Measurements from ENCODE around the gene CD276. TPM values are rescaled to one million over a fixed set of nuclear protein-coding genes. Genes with fewer than 3 reads are reported as not detected.

CD276 gene
- total and polyA plus RNA-seq, 2 donors = 4.2 to 11.3 TPM

DNA sequence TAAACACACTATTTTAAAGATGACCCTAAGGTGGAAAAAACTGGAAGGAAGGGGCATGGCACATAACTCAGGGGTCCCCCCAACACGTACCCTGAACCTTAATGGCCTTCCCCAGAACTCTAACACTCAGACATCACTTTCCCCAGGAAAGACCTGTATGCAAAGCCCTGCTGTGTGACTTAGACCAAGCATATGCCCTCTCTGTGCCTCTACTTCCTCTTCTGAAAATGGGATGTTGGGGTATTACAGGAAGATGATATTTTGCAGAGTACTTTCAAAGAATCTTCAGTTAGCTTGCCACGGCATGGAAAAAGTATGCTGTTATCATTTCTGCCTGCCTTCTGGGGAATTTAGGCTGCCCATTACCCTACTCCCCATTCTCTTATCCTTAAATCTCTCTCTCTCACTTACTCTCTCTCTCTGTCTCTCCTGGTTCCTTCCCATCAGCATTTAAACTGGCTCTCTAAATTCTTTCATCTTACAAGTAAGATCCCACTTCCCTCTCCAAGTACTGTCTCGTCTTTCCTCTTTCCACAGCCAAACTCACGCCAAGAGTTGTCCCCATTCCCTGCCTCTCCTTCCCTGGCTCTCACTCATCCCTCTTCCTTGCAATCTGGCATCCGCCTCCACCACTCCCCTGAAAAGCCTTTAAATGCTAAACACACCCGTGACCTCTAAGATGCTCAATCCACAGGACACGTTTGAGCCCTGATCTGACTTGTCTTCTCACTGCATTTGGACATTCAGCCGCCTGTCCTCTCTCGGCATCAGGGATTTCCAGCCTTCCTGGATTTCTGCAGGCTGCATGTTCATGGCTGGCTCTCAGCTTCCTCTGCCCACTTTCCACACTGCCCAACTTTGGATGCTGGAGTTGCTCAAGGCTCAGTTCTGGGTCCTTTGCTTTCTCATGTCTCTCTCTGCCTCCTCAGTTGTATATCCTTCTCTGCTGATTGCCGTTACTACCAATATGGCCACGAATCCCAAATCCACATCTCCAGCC is 76.4 kb downstream of the CD276 start:
- Histone ChIP-seq H3K4me3 (ENCODE audit: low read length in 2 of 2) (no peak overlapping the region), H3K27me3 (ENCODE audit: control insufficient read depth in 2 of 2, insufficient read depth in 1 of 2, low read length in 1 of 2) (peaks cover 2 to 20% of the 10 kb centered on the region in 2 donors), H3K27ac (ENCODE audit: low read depth in 1 of 2, low read length in 1 of 2) (no peak overlapping the region), H3K4me1 (ENCODE audit: control insufficient read depth in 2 of 2, insufficient read depth in 2 of 2, low read length in 2 of 2) (no peaks in the 10 kb centered on the region), H3K9me3 (ENCODE audit: control insufficient read depth in 2 of 2, insufficient read depth in 1 of 2, low read length in 1 of 2) (no peaks in the 10 kb centered on the region), H3K36me3 (ENCODE audit: control insufficient read depth in 2 of 2, insufficient read depth in 2 of 2, low read length in 1 of 2) (no peaks in the 10 kb centered on the region)
- WGBS = 68% methylated on average over 11 of the region's 11 CpGs
- DNase-seq (ENCODE audit: low read depth in 6 of 9, low spot score in 9 of 9) = no peak

DNA sequence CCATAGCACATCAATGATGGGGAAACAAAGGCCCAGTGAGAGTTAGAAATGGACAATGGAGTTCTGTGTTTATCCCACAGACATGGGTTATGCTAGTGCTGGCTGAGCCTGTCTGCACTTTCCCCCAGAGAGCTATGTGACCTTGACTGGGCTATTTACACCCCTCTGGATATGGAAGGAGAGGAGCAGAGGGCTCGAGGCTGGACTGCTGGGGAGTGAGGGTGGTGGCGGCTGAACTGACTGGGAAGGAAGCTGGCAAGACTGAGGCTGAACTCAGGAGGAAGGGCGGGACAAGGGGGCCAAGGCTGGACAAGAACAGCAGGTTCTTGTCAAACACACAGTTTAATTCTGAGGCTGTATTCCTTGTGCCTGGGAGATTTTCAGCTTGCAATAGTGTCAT is 79.7 kb downstream of the CD276 start:
- H3K27me3 ChIP-seq (ENCODE audit: control insufficient read depth in 2 of 2, insufficient read depth in 1 of 2, low read length in 1 of 2) = peaks cover 0 to 17% of the 10 kb centered on the region in 2 donors
- H3K36me3 ChIP-seq (ENCODE audit: control insufficient read depth in 2 of 2, insufficient read depth in 2 of 2, low read length in 1 of 2) = no peaks in the 10 kb centered on the region
- no peak for DNase-seq (ENCODE audit: low read depth in 6 of 9, low spot score in 9 of 9)
- no peaks in the 10 kb centered on the region for H3K9me3 ChIP-seq (ENCODE audit: control insufficient read depth in 2 of 2, insufficient read depth in 1 of 2, low read length in 1 of 2)
- 77% methylated on average over 3 of the region's 3 CpGs for WGBS
- no peak overlapping the region for H3K27ac ChIP-seq (ENCODE audit: low read depth in 1 of 2, low read length in 1 of 2)
- no peak overlapping the region for H3K4me3 ChIP-seq (ENCODE audit: low read length in 2 of 2)
- no peaks in the 10 kb centered on the region for H3K4me1 ChIP-seq (ENCODE audit: control insufficient read depth in 2 of 2, insufficient read depth in 2 of 2, low read length in 2 of 2)

Other genes with a start within 250 kb of the CD276 start
- 0.09 TPM for gene REC114, start 241.2 kb upstream of the CD276 start, total RNA-seq
- gene REC114, start 241.2 kb upstream of the CD276 start, polyA plus RNA-seq = 0.07 TPM
- gene NPTN, start 51.0 kb upstream of the CD276 start, total RNA-seq = 39.9 TPM
- gene NPTN, start 51.0 kb upstream of the CD276 start, polyA plus RNA-seq = 45.9 TPM
- 0.61 TPM for gene INSYN1, start 69.0 kb downstream of the CD276 start, total RNA-seq
- 1.1 TPM for gene INSYN1, start 69.0 kb downstream of the CD276 start, polyA plus RNA-seq
- not detected for gene TBC1D21, start 189.2 kb downstream of the CD276 start, total RNA-seq
- gene TBC1D21, start 189.2 kb downstream of the CD276 start, polyA plus RNA-seq = 0.05 TPM
- 6.6 TPM for gene LOXL1, start 242.1 kb downstream of the CD276 start, total RNA-seq
- 6.7 TPM for gene LOXL1, start 242.1 kb downstream of the CD276 start, polyA plus RNA-seq

All from thymus (tissue), 11 donors.